ENCODE data around the gene STK35. TPM values are rescaled to one million over a fixed set of nuclear protein-coding genes. Genes with fewer than 3 reads are reported as not detected.

STK35 gene
- total RNA-seq, 1 experiment from 2014 or later: 38.4 TPM

DNA sequence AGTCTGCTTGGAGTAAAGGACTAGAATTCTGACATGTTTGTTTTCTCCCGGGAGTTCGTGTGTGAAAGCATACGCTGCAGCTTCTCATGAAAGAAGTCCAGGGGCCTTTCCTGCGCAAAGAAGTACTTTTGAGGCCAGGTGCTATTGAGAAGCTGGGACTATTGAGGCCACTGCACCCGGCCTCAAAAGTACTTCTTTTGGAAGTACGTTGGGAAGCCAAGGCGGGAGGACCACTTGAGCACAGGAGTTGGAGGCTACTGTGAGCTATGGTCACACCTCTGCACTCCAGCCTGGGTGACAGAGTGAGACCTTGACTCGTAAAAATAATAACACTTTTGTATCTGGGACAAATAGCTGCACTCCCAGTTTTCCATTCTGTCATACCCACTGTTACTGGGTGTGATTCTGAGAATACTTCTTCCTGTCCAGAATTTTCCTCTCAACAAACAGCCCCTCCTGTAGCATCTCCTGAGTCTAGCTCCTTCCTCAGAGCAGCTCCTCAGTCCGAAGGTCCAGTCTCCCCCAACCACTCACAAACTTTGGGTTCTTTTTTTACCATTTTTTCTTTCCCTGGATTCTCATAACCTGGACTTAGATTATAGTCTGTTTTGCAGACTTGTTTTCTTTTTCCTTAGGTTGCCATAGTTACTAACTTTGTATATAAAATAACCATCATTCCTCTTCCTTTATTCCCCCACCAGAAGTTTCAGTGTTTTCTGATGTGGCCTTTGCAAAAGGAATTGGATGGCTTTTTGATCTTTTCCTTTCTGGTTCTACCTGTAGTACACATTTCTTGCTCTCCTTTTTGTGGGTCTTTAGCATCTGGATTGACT, 12.7 kb downstream of the STK35 start:
- BruUV-seq (replicated peaks): no TSS peak
- Histone ChIP-seq H3K4me1 (ENCODE audit: insufficient read depth, low read length) (peaks cover 34% of the 10 kb centered on the region), H3F3A (ENCODE audit: low read length, unreplicated experiment) (no peaks in the 10 kb centered on the region), H3K4me2 (ENCODE audit: low read length) (peak overlapping the region; percentile 43; the same call in 1 of the 2 replicates), H2AFZ (ENCODE audit: low read length) (no peak overlapping the region), H3K4me3 (ENCODE audit: low read length) (no peak overlapping the region), H3K79me2 (ENCODE audit: low read length) (peaks cover 100% of the 10 kb centered on the region), H3K36me3 (ENCODE audit: low read depth, low read length) (peaks cover 44% of the 10 kb centered on the region), H3K9me2 (replicated peaks; ENCODE audit: low read length) (no peaks in the 10 kb centered on the region), H3K27ac (ENCODE audit: low read length) (no peak overlapping the region), H3K27me3 (ENCODE audit: low read length) (no peaks in the 10 kb centered on the region), H3K9ac (ENCODE audit: low read length) (no peak overlapping the region), H4K20me1 (ENCODE audit: low read length) (peaks cover 61% of the 10 kb centered on the region), H3K9me3 (ENCODE audit: low read length) (no peaks in the 10 kb centered on the region)
- ATAC-seq: no peak
- POLR2A ChIA-PET (ENCODE audit: unreplicated experiment): no interaction called here
- intact Hi-C loops (cut with micrococcal nuclease): no loop called here
- TF ChIP-seq EZH2 (IDR thresholded peaks at IDR 0.05; ENCODE audit: low read length, unreplicated experiment): no peak
- no peak for TF ChIP-seq EZH2phosphoT487 (IDR thresholded peaks at IDR 0.05; ENCODE audit: borderline replicate concordance, low read length)
- no peak for TF ChIP-seq CTCF (conservative IDR thresholded peaks at IDR 0.05; ENCODE audit: low read depth, low read length)
- CTCF ChIA-PET: no interaction called here
- DNase-seq: no peak

DNA sequence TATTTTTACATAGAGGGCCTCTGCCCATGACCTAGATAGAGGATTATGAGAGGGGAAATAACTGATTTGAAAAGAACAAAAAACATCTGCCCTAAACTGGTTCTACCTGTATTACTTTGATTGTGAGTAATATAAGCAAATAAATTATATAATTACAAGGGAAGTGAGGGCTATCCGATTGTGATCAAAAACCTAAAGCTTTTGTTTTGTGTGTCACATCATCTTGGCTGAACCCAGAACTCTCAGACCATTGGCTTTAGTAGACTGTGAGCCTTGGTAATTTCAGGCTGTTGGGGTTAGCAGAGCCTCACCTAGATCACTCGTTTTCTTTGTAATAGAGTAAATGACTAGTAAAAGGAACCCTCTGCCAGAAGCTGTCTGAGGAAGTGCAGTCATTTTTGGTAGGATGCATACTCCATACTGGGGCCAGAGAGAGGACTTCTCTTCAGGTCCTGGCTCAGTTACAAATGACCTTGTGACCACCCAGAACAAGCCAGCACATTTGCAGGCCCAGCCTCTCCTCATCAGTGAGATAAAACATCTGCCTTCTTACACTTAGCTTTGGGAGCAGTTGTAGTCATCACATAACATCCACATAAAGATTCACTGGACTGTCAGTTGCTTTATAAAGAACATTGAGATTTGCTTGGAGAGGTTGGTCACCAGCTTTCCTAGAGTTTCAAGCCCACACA, 13.5 kb downstream of the STK35 start:
- Histone ChIP-seq H3K4me1 (ENCODE audit: insufficient read depth, low read length) (peaks cover 27% of the 10 kb centered on the region), H3K9me2 (replicated peaks; ENCODE audit: low read length) (no peaks in the 10 kb centered on the region), H2AFZ (ENCODE audit: low read length) (no peak overlapping the region), H3K36me3 (ENCODE audit: low read depth, low read length) (peaks cover 36% of the 10 kb centered on the region), H4K20me1 (ENCODE audit: low read length) (peaks cover 61% of the 10 kb centered on the region), H3K9me3 (ENCODE audit: low read length) (no peaks in the 10 kb centered on the region), H3K4me2 (ENCODE audit: low read length) (peak overlapping the region; percentile 43), H3K27ac (ENCODE audit: low read length) (peak overlapping the region; percentile 29; the same call in 1 of the 2 replicates), H3F3A (ENCODE audit: low read length, unreplicated experiment) (no peaks in the 10 kb centered on the region), H3K79me2 (ENCODE audit: low read length) (peaks cover 100% of the 10 kb centered on the region), H3K4me3 (ENCODE audit: low read length) (no peak overlapping the region), H3K27me3 (ENCODE audit: low read length) (no peaks in the 10 kb centered on the region), H3K9ac (ENCODE audit: low read length) (no peak overlapping the region)
- TF ChIP-seq CTCF (conservative IDR thresholded peaks at IDR 0.05; ENCODE audit: low read depth, low read length) (no peak), EZH2phosphoT487 (IDR thresholded peaks at IDR 0.05; ENCODE audit: borderline replicate concordance, low read length) (no peak), EZH2 (IDR thresholded peaks at IDR 0.05; ENCODE audit: low read length, unreplicated experiment) (no peak)
- ATAC-seq: peak; percentile 79
- intact Hi-C loops (cut with micrococcal nuclease): no loop called here
- BruUV-seq (replicated peaks): no TSS peak
- ChIA-PET CTCF (no interaction called here), POLR2A (ENCODE audit: unreplicated experiment) (no interaction called here)
- DNase-seq: peak; percentile 71
